ENCODE results near the gene C19orf38. TPM values are rescaled to one million over a fixed set of nuclear protein-coding genes. Genes with fewer than 3 reads are reported as not detected.
"Not testable (repeated sequence)": the region's sequence is repeated elsewhere in the genome, so short reads cannot be mapped to it uniquely, and the experiment has no call there.

The C19orf38 gene
- total and polyA plus RNA-seq, 4 experiments from 2014 or later = 0.21 to 0.49 (median 0.36) TPM; not detected in 1

DNA sequence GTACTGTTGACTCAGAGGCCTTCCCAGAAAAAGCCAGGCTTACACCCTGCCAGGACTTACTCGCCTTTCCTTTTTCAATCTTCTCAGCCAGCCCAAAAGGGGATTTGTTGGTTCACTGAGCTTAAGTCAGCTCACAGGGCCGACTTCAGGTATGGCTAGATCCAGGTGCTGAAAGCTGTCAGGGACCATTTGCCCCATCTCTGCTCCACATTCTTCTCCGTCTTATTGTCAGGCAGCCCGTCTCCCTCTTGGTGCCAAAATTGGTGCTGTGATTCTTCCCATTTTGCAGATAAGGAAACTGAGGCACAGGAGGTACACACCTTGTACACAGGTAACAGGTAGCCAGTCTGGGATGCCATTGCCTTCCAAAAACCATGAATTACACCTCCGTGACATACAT is 2.4 kb downstream of the C19orf38 start:
- Histone ChIP-seq H3K27ac (ENCODE audit: low read depth, low read length) (no peak overlapping the region), H3K9me3 (ENCODE audit: control insufficient read depth in 1 of 2, low read length in 2 of 2) (peaks cover 0 to 5% of the 10 kb centered on the region in 2 donors), H3K36me3 (ENCODE audit: insufficient read depth, low read length) (no peaks in the 10 kb centered on the region), H3K27me3 (ENCODE audit: insufficient read depth, low read length) (no peaks in the 10 kb centered on the region), H3K4me1 (ENCODE audit: insufficient read depth, low read length) (no peaks in the 10 kb centered on the region), H3K4me3 (ENCODE audit: low read length in 2 of 2) (no peak overlapping the region)
- intact Hi-C loops (cut with micrococcal nuclease) = no loop called here
- ChIA-PET POLR2A (ENCODE audit: partially characterized antibody) (no interaction called here), CTCF (ENCODE audit: partially characterized antibody) (interaction anchor here (5.8 kb wide), 1 partner anchor 14 kb away, joined by 45 read pairs; no protein-coding TSS in a partner anchor)
- no peak overlapping the region for H3K4me3 Mint-ChIP-seq
- H3K36me3 Mint-ChIP-seq = peaks cover 0 to 5% of the 10 kb centered on the region in 2 donors
- peaks cover 0 to 2% of the 10 kb centered on the region in 2 donors for H3K27me3 Mint-ChIP-seq
- no peak overlapping the region for H3K27ac Mint-ChIP-seq
- peaks cover 0 to 4% (median 2%) of the 10 kb centered on the region in 4 donors for H3K4me1 Mint-ChIP-seq
- H3K9me3 Mint-ChIP-seq = peaks cover 2 to 12% (median 8%) of the 10 kb centered on the region in 8 donors
- no peak for DNase-seq

- Mint-ChIP-seq H3K4me3 (no peak overlapping the region), H3K4me1 (peaks cover 0 to 4% (median 1%) of the 10 kb centered on the region in 4 donors), H3K27ac (no peak overlapping the region), H3K9me3 (peaks cover 0 to 2% (median 0%) of the 10 kb centered on the region in 8 donors), H3K36me3 (no peaks in the 10 kb centered on the region), H3K27me3 (peaks cover 0 to 2% of the 10 kb centered on the region in 2 donors)
- H3K27me3 ChIP-seq (ENCODE audit: insufficient read depth, low read length) = no peaks in the 10 kb centered on the region
- H3K4me1 ChIP-seq (ENCODE audit: insufficient read depth, low read length) = no peaks in the 10 kb centered on the region
- H3K27ac ChIP-seq (ENCODE audit: low read depth, low read length) = no peak overlapping the region
- H3K36me3 ChIP-seq (ENCODE audit: insufficient read depth, low read length) = no peaks in the 10 kb centered on the region
- no peak for DNase-seq
- CTCF ChIA-PET (ENCODE audit: partially characterized antibody) = interaction anchor here (1.5 to 5.8 kb wide), 2 partner anchors 12 to 135 kb away, joined by 3 to 45 read pairs; partner anchors contain the start of gene DNM2
- POLR2A ChIA-PET (ENCODE audit: partially characterized antibody) = no interaction called here
- no peak overlapping the region for H3K4me3 ChIP-seq (ENCODE audit: low read length in 2 of 2)
- intact Hi-C loops (cut with micrococcal nuclease) = no loop called here
- H3K9me3 ChIP-seq (ENCODE audit: control insufficient read depth in 1 of 2, low read length in 2 of 2) = no peaks in the 10 kb centered on the region
Observed at GRCh38 chr19:10852098-10852800, 4.0 kb downstream of the C19orf38 start.

DNA sequence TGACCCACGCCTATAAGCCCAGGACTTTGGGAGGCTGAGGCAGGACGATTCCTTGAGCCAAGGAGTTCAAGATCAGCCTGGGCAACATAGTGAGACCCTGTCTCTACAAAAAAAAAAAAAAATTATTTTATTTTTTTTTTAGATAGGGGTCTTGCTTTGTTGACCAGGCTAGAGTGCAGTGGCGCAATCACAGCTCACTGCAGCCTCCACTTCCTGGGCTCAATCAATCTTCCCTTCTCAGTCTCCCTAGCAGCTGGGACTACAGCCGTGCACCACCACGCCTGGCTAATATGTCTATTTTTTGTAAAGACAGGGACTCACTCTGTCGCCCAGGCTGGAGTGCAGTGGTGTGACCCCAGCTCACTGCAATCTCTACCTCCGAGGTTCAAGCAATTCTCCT is 4.7 kb downstream of the C19orf38 start:
- intact Hi-C loops (cut with micrococcal nuclease) = no loop called here
- Histone ChIP-seq H3K4me1 (ENCODE audit: insufficient read depth, low read length) (no peaks in the 10 kb centered on the region), H3K27me3 (ENCODE audit: insufficient read depth, low read length) (no peaks in the 10 kb centered on the region), H3K27ac (ENCODE audit: low read depth, low read length) (no peak overlapping the region), H3K9me3 (ENCODE audit: control insufficient read depth in 1 of 2, low read length in 2 of 2) (no peaks in the 10 kb centered on the region), H3K4me3 (ENCODE audit: low read length in 2 of 2) (no peak overlapping the region), H3K36me3 (ENCODE audit: insufficient read depth, low read length) (no peaks in the 10 kb centered on the region)
- Mint-ChIP-seq H3K9me3 (no peaks in the 10 kb centered on the region), H3K27me3 (peaks cover 0 to 2% of the 10 kb centered on the region in 2 donors), H3K4me1 (peaks cover 0 to 4% (median 1%) of the 10 kb centered on the region in 4 donors), H3K27ac (no peak overlapping the region), H3K4me3 (no peak overlapping the region), H3K36me3 (no peaks in the 10 kb centered on the region)
- POLR2A ChIA-PET (ENCODE audit: partially characterized antibody) = no interaction called here
- DNase-seq = no peak
- CTCF ChIA-PET (ENCODE audit: partially characterized antibody) = interaction anchor here (1.5 to 5.8 kb wide), 2 partner anchors 12 to 136 kb away, joined by 3 to 45 read pairs; partner anchors contain the start of gene DNM2

- H3K36me3 ChIP-seq (ENCODE audit: insufficient read depth, low read length) = no peaks in the 10 kb centered on the region
- intact Hi-C loops (cut with micrococcal nuclease) = no loop called here
- no peak overlapping the region for H3K27ac ChIP-seq (ENCODE audit: low read depth, low read length)
- ChIA-PET CTCF (ENCODE audit: partially characterized antibody) (interaction anchor here (0.7 to 5.8 kb wide), 6 partner anchors 10 to 31 kb away, joined by 3 to 45 read pairs (median 4); partner anchors contain the start of gene TMED1), POLR2A (ENCODE audit: partially characterized antibody) (interaction anchor here (1.2 kb wide), 2 partner anchors 95 to 137 kb away, joined by 3 to 5 read pairs; partner anchors contain the start of gene DNM2)
- H3K9me3 ChIP-seq (ENCODE audit: control insufficient read depth in 1 of 2, low read length in 2 of 2) = no peaks in the 10 kb centered on the region
- no peaks in the 10 kb centered on the region for H3K27me3 ChIP-seq (ENCODE audit: insufficient read depth, low read length)
- Mint-ChIP-seq H3K4me1 (no peaks in the 10 kb centered on the region), H3K36me3 (no peaks in the 10 kb centered on the region), H3K27me3 (no peaks in the 10 kb centered on the region), H3K4me3 (no peak overlapping the region), H3K27ac (no peak overlapping the region), H3K9me3 (no peaks in the 10 kb centered on the region)
- H3K4me1 ChIP-seq (ENCODE audit: insufficient read depth, low read length) = no peaks in the 10 kb centered on the region
- H3K4me3 ChIP-seq (ENCODE audit: low read length in 2 of 2) = no peak overlapping the region
- DNase-seq = no peak
Observed at GRCh38 chr19:10854350-10855089, 6.3 kb downstream of the C19orf38 start.

DNA sequence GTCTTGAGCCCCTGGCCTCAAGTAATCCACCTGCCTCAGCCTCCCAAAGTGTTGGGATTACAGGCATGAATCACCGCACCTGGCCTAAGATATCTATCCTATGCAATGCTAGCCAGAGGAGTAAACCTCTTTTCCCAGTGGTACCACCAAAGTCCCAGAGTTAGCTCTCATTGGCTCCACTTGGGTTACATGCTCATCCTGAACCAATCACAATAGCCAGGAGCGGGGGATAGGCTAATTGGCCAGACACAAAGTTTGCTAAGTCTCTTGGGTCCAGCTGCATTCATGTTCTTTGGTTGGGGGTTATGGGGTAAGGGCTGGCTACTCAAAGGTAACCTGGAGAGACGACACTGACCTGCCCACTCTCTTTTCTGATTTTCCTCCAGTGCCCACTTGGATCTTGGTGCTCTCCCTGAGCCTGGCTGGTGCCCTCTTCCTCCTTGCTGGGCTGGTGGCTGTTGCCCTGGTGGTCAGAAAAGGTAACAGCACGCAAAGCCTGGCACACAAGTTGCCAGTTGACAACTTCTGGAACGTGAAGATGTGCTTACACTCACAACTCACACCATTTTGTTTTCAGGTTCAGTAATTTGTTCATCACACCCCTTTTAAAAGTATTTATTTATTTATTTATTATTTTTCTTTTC is 7.8 kb downstream of the C19orf38 start:
- no peaks in the 10 kb centered on the region for H3K4me1 ChIP-seq (ENCODE audit: insufficient read depth, low read length)
- H3K27me3 ChIP-seq (ENCODE audit: insufficient read depth, low read length) = no peaks in the 10 kb centered on the region
- intact Hi-C loops (cut with micrococcal nuclease) = no loop called here
- no peak overlapping the region for H3K4me3 Mint-ChIP-seq
- peaks cover 0 to under 1% (median 0%) of the 10 kb centered on the region in 4 donors for H3K4me1 Mint-ChIP-seq
- no peaks in the 10 kb centered on the region for H3K27me3 Mint-ChIP-seq
- no peak overlapping the region for H3K27ac ChIP-seq (ENCODE audit: low read depth, low read length)
- H3K36me3 Mint-ChIP-seq = no peaks in the 10 kb centered on the region
- CTCF ChIA-PET (ENCODE audit: partially characterized antibody) = interaction anchor here (0.9 to 5.8 kb wide), 5 partner anchors 8 to 139 kb away, joined by 3 to 45 read pairs (median 4); partner anchors contain the start of genes DNM2 and TMED1
- no peak overlapping the region for H3K27ac Mint-ChIP-seq
- H3K36me3 ChIP-seq (ENCODE audit: insufficient read depth, low read length) = no peaks in the 10 kb centered on the region
- DNase-seq = no peak
- no peaks in the 10 kb centered on the region for H3K9me3 Mint-ChIP-seq
- POLR2A ChIA-PET (ENCODE audit: partially characterized antibody) = interaction anchor here (0.7 kb wide), 1 partner anchor 97 kb away, joined by 4 read pairs; no protein-coding TSS in a partner anchor
- H3K9me3 ChIP-seq (ENCODE audit: control insufficient read depth in 1 of 2, low read length in 2 of 2) = no peaks in the 10 kb centered on the region
- H3K4me3 ChIP-seq (ENCODE audit: low read length in 2 of 2) = no peak overlapping the region

DNA sequence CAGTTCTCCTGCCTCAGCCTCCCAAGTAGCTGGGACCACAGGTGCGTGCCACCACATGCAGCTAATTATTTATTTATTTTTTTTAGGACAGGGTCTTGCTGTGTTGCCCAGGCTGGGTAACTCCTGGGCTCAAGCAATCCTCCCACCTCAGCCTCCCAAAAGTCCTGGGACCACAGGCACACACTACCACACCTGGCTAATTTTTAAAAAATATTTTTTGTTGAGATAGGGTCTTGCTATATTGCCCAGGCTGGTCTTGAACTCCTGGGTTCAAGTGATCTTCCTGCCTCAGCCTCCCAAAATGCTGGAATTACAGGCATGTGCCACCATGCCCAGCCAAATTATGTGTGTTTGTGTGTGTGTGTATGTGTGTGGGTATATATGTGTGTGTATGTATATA is 8.7 kb downstream of the C19orf38 start:
- H3K4me1 ChIP-seq (ENCODE audit: insufficient read depth, low read length); H3K27me3 Mint-ChIP-seq; H3K27me3 ChIP-seq (ENCODE audit: insufficient read depth, low read length); H3K9me3 Mint-ChIP-seq; H3K9me3 ChIP-seq (ENCODE audit: control insufficient read depth in 1 of 2, low read length in 2 of 2); H3K4me3 Mint-ChIP-seq; H3K4me3 ChIP-seq (ENCODE audit: low read length in 2 of 2); intact Hi-C loops (cut with micrococcal nuclease); H3K36me3 ChIP-seq (ENCODE audit: insufficient read depth, low read length); H3K4me1 Mint-ChIP-seq; H3K36me3 Mint-ChIP-seq; DNase-seq; H3K27ac ChIP-seq (ENCODE audit: low read depth, low read length); H3K27ac Mint-ChIP-seq: not testable (repeated sequence)
- ChIA-PET CTCF (ENCODE audit: partially characterized antibody) (interaction anchor here (1.2 to 4.0 kb wide), 3 partner anchors 21 to 420 kb away, joined by 3 to 26 read pairs (median 3); partner anchors contain the start of genes DNM2 and TMED1), POLR2A (ENCODE audit: partially characterized antibody) (interaction anchor here (0.7 kb wide), 1 partner anchor 98 kb away, joined by 4 read pairs; no protein-coding TSS in a partner anchor)

All from CD4-positive, alpha-beta memory T cell (primary cell).